ENCODE data around the gene NOP9. TPM values are rescaled to one million over a fixed set of nuclear protein-coding genes. Genes with fewer than 3 reads are reported as not detected.

NOP9 gene
- total and polyA plus RNA-seq, 7 donors, result 11.4 to 38.8 (median 36.7) TPM

DNA sequence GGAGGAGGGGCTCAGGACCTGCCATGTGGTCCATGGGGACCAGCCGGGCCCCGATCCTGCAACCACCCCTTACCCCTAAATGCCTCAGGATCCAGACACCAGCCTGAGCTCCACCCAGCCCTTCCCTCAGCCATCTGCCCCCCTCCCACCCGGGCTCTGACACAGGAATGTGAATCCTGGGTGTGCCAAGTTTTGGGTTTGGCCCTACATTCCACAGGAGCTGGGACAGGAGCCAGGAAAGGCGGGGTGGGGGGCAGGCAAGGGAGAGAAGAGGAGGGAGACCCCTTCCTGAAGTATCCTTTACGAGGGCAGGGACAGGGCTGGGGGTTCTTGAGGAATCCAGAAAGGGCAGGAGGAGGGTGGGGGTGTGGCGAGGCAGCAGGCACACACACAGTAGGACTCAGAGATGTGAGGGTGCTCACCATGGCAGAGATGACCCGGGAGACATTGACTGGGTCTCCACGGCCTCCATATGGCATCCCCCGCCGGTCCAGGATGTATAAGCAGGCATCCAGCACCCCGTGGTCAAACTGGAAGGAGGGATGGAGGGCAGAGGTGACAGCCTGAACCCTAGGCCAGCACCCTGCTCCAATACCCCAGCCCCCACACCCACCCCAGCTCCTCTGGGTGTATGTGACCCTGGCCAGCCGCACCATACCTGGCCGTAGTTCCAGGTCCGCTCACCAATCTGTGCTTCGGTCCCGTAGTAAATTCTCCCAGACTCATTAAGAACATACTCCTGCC, 40.2 kb upstream of the NOP9 start:
- DNase-seq (no peak), ATAC-seq (peak in 1 of 4 donors; percentile 15)

DNA sequence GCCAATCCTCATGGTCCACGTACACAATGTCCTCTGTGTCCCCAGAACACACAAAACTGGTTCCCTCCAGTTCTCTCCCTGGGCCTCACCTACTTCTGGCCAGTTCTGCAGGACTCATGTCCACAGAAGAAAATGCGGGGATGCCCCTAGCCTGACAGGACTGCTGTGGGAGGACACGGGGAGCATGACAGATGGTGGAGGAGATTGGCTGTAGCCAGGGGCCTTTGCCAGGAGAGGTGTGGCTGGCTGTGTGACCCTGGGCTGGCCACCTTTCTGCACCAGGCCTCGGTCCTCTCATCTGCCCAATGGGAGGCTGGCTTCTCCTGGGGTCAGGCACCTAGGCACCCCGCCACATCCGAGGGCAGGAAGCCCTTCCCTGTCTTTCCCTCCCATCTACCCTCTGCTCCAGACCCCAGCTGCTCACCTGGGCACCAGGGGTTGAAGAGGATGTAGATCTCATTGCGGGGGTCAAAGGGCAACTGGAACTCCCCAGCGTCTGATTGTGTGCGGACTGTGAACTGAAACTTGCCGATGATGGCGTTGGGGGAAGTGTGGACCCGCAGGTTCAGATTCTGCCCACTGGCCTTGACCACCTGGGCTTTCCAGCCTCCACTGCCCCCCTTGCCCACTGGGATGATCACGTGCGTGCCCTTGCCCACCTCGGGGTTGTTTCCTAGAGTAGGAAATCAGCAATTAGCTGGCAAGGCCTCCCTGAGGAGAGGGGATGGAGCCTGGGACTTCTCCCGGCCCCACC, 39.4 kb upstream of the NOP9 start:
- Histone ChIP-seq H3K9me3 (no peaks in the 10 kb centered on the region), H3K36me3 (ENCODE audit: insufficient read depth in 1 of 2, low read depth in 1 of 2) (peaks cover 0 to under 1% of the 10 kb centered on the region in 2 donors), H3K4me1 (no peaks in the 10 kb centered on the region), H3K27ac (no peak overlapping the region), H3K4me3 (no peak overlapping the region), H3K27me3 (ENCODE audit: insufficient read depth in 3 of 3, low read length in 2 of 3) (no peaks in the 10 kb centered on the region)
- DNase-seq, result no peak
- 79 to 84% (median 82%) methylated on average over 15 to 16 of the region's 16 CpGs for WGBS, 3 donors
- ATAC-seq, result no peak
- intact Hi-C loops (cut with DNase I), result no loop called here
- TF ChIP-seq, protein P1, sequence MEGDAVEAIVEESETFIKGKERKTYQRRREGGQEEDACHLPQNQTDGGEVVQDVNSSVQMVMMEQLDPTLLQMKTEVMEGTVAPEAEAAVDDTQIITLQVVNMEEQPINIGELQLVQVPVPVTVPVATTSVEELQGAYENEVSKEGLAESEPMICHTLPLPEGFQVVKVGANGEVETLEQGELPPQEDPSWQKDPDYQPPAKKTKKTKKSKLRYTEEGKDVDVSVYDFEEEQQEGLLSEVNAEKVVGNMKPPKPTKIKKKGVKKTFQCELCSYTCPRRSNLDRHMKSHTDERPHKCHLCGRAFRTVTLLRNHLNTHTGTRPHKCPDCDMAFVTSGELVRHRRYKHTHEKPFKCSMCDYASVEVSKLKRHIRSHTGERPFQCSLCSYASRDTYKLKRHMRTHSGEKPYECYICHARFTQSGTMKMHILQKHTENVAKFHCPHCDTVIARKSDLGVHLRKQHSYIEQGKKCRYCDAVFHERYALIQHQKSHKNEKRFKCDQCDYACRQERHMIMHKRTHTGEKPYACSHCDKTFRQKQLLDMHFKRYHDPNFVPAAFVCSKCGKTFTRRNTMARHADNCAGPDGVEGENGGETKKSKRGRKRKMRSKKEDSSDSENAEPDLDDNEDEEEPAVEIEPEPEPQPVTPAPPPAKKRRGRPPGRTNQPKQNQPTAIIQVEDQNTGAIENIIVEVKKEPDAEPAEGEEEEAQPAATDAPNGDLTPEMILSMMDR (IDR thresholded peaks at IDR 0.05), result no peak

More for the DNA sequence above, 40.2 kb upstream of the NOP9 start:
- Histone ChIP-seq H3K4me1 (no peaks in the 10 kb centered on the region), H3K9me3 (no peaks in the 10 kb centered on the region), H3K36me3 (ENCODE audit: insufficient read depth in 1 of 2, low read depth in 1 of 2) (no peaks in the 10 kb centered on the region), H3K27ac (no peak overlapping the region), H3K4me3 (no peak overlapping the region), H3K27me3 (ENCODE audit: insufficient read depth in 3 of 3, low read length in 2 of 3) (no peaks in the 10 kb centered on the region)
- TF ChIP-seq, protein P1 (IDR thresholded peaks at IDR 0.05), result no peak
- 61 to 67% (median 66%) methylated on average over 16 of the region's 16 CpGs for WGBS, 3 donors
- intact Hi-C loops (cut with DNase I), result no loop called here

DNA sequence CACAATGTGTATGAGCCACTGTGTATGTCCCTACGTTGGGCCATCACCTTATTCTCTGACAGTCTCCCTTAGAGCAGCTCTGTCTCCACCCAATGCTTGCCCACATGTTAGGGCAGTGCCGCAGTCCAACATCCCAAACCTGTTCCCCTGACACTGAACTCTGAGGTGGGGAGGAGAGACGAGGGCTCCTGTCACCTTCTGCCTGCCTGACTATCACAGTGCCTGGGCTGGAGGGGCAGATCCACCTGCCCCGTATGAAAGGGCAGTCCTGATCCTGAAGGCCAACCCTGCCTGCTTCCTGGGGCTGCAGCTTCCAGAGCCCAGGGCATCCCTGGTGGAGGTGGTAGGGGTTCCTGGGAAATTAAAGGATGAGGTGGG, 38.9 kb upstream of the NOP9 start:
- Histone ChIP-seq H3K9me3 (no peaks in the 10 kb centered on the region), H3K4me1 (no peaks in the 10 kb centered on the region), H3K36me3 (ENCODE audit: insufficient read depth in 1 of 2, low read depth in 1 of 2) (peaks cover 0 to 6% of the 10 kb centered on the region in 2 donors), H3K4me3 (no peak overlapping the region), H3K27ac (no peak overlapping the region), H3K27me3 (ENCODE audit: insufficient read depth in 3 of 3, low read length in 2 of 3) (no peaks in the 10 kb centered on the region)
- TF ChIP-seq, protein P1 (IDR thresholded peaks at IDR 0.05), result no peak
- ATAC-seq, result no peak
- DNase-seq, result peak in 1 of 2 donors; percentile 10
- WGBS, 3 donors, result 75 to 81% (median 78%) methylated on average over 4 of the region's 4 CpGs
- intact Hi-C loops (cut with DNase I), result no loop called here

DNA sequence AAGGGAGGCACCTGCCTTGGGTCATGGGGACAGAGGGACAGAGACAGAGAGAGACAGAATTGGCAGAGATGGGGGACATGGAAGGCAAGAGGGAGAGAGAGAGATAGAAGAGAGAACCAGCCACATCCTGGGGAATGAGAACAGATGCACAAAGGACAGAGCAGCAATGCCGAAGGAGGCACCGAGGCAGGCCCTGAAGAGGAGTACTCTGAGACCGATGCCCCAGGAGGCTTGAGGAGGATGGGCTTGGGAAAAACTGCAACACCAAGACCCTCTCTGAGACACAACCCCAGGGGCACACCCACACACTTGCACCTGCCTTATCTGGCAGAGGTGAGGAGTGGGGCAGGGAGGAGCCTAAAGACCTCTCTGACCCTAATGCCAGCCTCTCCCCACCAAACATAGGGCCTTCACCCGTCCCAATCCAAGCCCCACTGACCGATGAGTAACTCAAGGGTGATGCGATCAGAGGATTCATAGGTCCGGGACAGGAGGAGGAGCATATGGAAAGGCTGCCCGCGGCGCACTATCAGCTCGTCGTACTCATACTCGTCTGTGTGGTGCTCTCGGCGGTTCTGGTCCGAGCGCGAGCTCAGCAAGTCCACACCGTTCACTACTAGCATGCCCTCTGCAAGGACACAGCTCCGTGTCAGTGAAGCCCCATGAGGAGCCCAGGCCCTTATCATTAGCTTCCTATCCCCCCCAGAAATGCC, 38.2 kb upstream of the NOP9 start:
- TF ChIP-seq, protein P1 (IDR thresholded peaks at IDR 0.05), result no peak
- ATAC-seq (no peak), DNase-seq (no peak)
- intact Hi-C loops (cut with DNase I), result no loop called here
- no peaks in the 10 kb centered on the region for H3K4me1 ChIP-seq
- H3K36me3 ChIP-seq (ENCODE audit: insufficient read depth in 1 of 2, low read depth in 1 of 2), result peaks cover 0 to 12% of the 10 kb centered on the region in 2 donors
- no peaks in the 10 kb centered on the region for H3K27me3 ChIP-seq (ENCODE audit: insufficient read depth in 3 of 3, low read length in 2 of 3)
- H3K4me3 ChIP-seq, result no peak overlapping the region
- no peaks in the 10 kb centered on the region for H3K9me3 ChIP-seq
- WGBS, 3 donors, result 85 to 89% (median 86%) methylated on average over 20 of the region's 20 CpGs
- no peak overlapping the region for H3K27ac ChIP-seq

Data from psoas muscle (tissue), 8 donors.